Caco-2 (cell line): Measurements from ENCODE around the gene REG4. TPM values are rescaled to one million over a fixed set of nuclear protein-coding genes. Genes with fewer than 3 reads are reported as not detected.

Experiments
- BruUV-seq: library from RNA; stranded (reverse); fragments of 400-500 nt; replicated peaks from 2 replicates; lab custom pipeline; 2021; lab: Mats Ljungman, UMichigan
- CTCF ChIA-PET: fragments of 300-600 bp; sonication (Branson Sonifier 250); formaldehyde crosslinking; loops from one replicate; lab custom pipeline; 2022; ENCODE audit warnings: antibody characterized with exemption; lab: Charles Lee
- POLR2A ChIA-PET: fragments of 300-600 bp; sonication (Branson Sonifier 250); formaldehyde crosslinking; loops from one replicate; lab custom pipeline; 2022; ENCODE audit warnings: antibody characterized with exemption; lab: Charles Lee
- DNase-seq, 2 experiments: peaks; one replicate each; pipeline versions ENCODE4 v3.0.0 to v3.0.0-alpha.2; 2020 to 2022
- H3K27me3 ChIP-seq: replicated peaks from 2 replicates; pipeline ENCODE4 v1.6.0; 2011; ENCODE audit warnings: low read length; ENCODE audit not compliant: control insufficient read depth, insufficient read depth
- H3K36me3 ChIP-seq: 2 replicates; pipeline ENCODE4 v1.5.1; 2011; ENCODE audit warnings: low read length; ENCODE audit not compliant: control insufficient read depth, insufficient read depth
- H3K4me1 ChIP-seq: fragments of 250-450 bp; sonication (Bioruptor Pico); 2 replicates; pipeline ENCODE4 v1.5.1; 2020; ENCODE audit warnings: mild to moderate bottlenecking
- H3K4me3 ChIP-seq: 2 replicates; pipeline ENCODE4 v1.5.1; 2011; ENCODE audit warnings: low read depth, mild to moderate bottlenecking, control low read depth, low read length
- H3K9me3 ChIP-seq: fragments of 250-450 bp; sonication (Bioruptor Pico); 2 replicates; pipeline ENCODE4 v1.5.1; 2020; ENCODE audit warnings: mild to moderate bottlenecking, moderate library complexity
- H3K27ac Mint-ChIP-seq: one replicate; pipeline ENCODE4 v1.8.0; 2022; ENCODE audit warnings: mixed read lengths; ENCODE audit not compliant: unreplicated experiment
- H3K27me3 Mint-ChIP-seq: one replicate; pipeline ENCODE4 v1.8.0; 2022; ENCODE audit warnings: mixed read lengths; ENCODE audit not compliant: insufficient read depth, unreplicated experiment
- H3K36me3 Mint-ChIP-seq: one replicate; pipeline ENCODE4 v1.8.0; 2022; ENCODE audit warnings: mild to moderate bottlenecking, mixed read lengths; ENCODE audit not compliant: insufficient read depth, unreplicated experiment
- H3K4me1 Mint-ChIP-seq: one replicate; pipeline ENCODE4 v1.8.0; 2022; ENCODE audit warnings: low read depth, mixed read lengths; ENCODE audit not compliant: unreplicated experiment
- H3K4me3 Mint-ChIP-seq: one replicate; pipeline ENCODE4 v1.8.0; 2022; ENCODE audit warnings: mild to moderate bottlenecking, moderate library complexity, mixed read lengths; ENCODE audit not compliant: unreplicated experiment
- H3K9me3 Mint-ChIP-seq: one replicate; pipeline ENCODE4 v1.8.0; 2022; ENCODE audit warnings: mixed read lengths; ENCODE audit not compliant: unreplicated experiment
- CTCF ChIP-seq, 2 experiments: fragments of 200-600 bp in 1 of 2; IDR thresholded peaks; 1 replicate in 1 of 2; 2 replicates in 1 of 2; pipeline versions ENCODE4 v1.5.1 to v1.8.0; 2011 to 2022; ENCODE audit warnings: antibody characterized with exemption in 1 of 2, control low read depth in 1 of 2, inconsistent platforms in 1 of 2, low read depth in 1 of 2, low read length in 1 of 2, mild to moderate bottlenecking in 1 of 2, moderate library complexity in 1 of 2; ENCODE audit not compliant: insufficient read depth in 1 of 2, severe bottlenecking in 1 of 2, unreplicated experiment in 1 of 2
- intact Hi-C: fragments of 100-400 bp; cut with micrococcal nuclease; formaldehyde crosslinking; loops from one replicate; pipeline ENCODE4 v1.10.0; 2022; ENCODE audit not compliant: unreplicated experiment
- total RNA-seq: library from RNA; stranded (reverse); gene quantifications from 2 replicates; pipeline ENCODE4 v1.2.3, GENCODE V29; 2022

REG4 gene
- total RNA-seq, 1 experiment from 2014 or later, result 8.0 TPM

DNA sequence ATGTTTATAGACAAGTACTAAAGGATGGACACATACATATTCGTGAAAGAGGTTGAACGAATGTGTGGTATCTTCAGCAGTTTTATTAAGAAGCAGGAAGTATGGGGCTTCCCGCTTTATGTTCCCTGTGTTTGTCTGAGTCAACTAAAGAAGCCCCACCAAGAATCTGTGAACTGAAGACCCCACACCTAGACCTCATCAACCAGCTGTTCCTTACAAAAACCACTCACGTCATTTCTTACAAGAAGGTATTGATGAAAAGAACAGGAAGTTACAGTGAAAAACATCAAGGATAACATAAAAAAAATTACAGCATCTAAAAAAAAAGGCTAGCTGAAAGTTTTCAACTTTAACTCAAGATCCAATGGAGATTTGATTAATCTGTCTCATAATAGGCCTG, 12.3 kb downstream of the REG4 start:
- no peaks in the 10 kb centered on the region; the same call in 1 of the 2 replicates for H3K36me3 ChIP-seq
- H3K4me1 ChIP-seq, result peaks cover 11% of the 10 kb centered on the region
- no peaks in the 10 kb centered on the region for H3K9me3 ChIP-seq
- Mint-ChIP-seq H3K4me1 (peaks cover 6% of the 10 kb centered on the region), H3K27me3 (no peaks in the 10 kb centered on the region), H3K27ac (no peak overlapping the region), H3K9me3 (no peaks in the 10 kb centered on the region), H3K36me3 (no peaks in the 10 kb centered on the region), H3K4me3 (no peak overlapping the region)
- H3K4me3 ChIP-seq, result no peak overlapping the region
- ChIA-PET POLR2A (no interaction called here), CTCF (no interaction called here)
- no peak for TF ChIP-seq CTCF (IDR thresholded peaks at IDR 0.05; ENCODE audit: insufficient read depth in 1 of 2, low read depth in 1 of 2, low read length in 1 of 2, severe bottlenecking in 1 of 2, unreplicated experiment in 1 of 2)
- DNase-seq, result no peak
- H3K27me3 ChIP-seq, result no peaks in the 10 kb centered on the region
- intact Hi-C loops, result no loop called here
- BruUV-seq, result no TSS peak

GRCh38 chr1:119797606-119798005, 13.7 kb downstream of the REG4 start:
- Histone ChIP-seq H3K4me1 (peaks cover 11% of the 10 kb centered on the region), H3K27me3 (no peaks in the 10 kb centered on the region), H3K4me3 (no peak overlapping the region), H3K9me3 (no peaks in the 10 kb centered on the region), H3K36me3 (no peaks in the 10 kb centered on the region; the same call in 1 of the 2 replicates)
- TF ChIP-seq CTCF (IDR thresholded peaks at IDR 0.05; ENCODE audit: insufficient read depth in 1 of 2, low read depth in 1 of 2, low read length in 1 of 2, severe bottlenecking in 1 of 2, unreplicated experiment in 1 of 2), result no peak
- no peak overlapping the region for H3K4me3 Mint-ChIP-seq
- no peaks in the 10 kb centered on the region for H3K27me3 Mint-ChIP-seq
- intact Hi-C loops, result no loop called here
- peaks cover 5% of the 10 kb centered on the region for H3K4me1 Mint-ChIP-seq
- H3K9me3 Mint-ChIP-seq, result no peaks in the 10 kb centered on the region
- ChIA-PET POLR2A (no interaction called here), CTCF (no interaction called here)
- H3K36me3 Mint-ChIP-seq, result no peaks in the 10 kb centered on the region
- BruUV-seq, result no TSS peak
- peak overlapping the region; percentile 56 for H3K27ac Mint-ChIP-seq
- DNase-seq, result no peak

GRCh38 chr1:119797162-119797561, 14.1 kb downstream of the REG4 start:
- ChIA-PET POLR2A (no interaction called here), CTCF (interaction anchor here (0.9 kb wide), 1 partner anchor 50 kb away, joined by 3 read pairs; no protein-coding TSS in a partner anchor)
- Mint-ChIP-seq H3K27me3 (no peaks in the 10 kb centered on the region), H3K27ac (peak overlapping the region; percentile 56), H3K9me3 (no peaks in the 10 kb centered on the region), H3K36me3 (no peaks in the 10 kb centered on the region), H3K4me3 (no peak overlapping the region), H3K4me1 (peaks cover 1% of the 10 kb centered on the region)
- intact Hi-C loops, result no loop called here
- no peaks in the 10 kb centered on the region for H3K9me3 ChIP-seq
- DNase-seq, result no peak
- no peaks in the 10 kb centered on the region for H3K27me3 ChIP-seq
- peaks cover 11% of the 10 kb centered on the region for H3K4me1 ChIP-seq
- H3K36me3 ChIP-seq, result no peaks in the 10 kb centered on the region; the same call in 1 of the 2 replicates
- TF ChIP-seq CTCF (IDR thresholded peaks at IDR 0.05; ENCODE audit: insufficient read depth in 1 of 2, low read depth in 1 of 2, low read length in 1 of 2, severe bottlenecking in 1 of 2, unreplicated experiment in 1 of 2), result no peak
- no TSS peak for BruUV-seq
- no peak overlapping the region for H3K4me3 ChIP-seq
